GM19099 (cell line): ENCODE data around the gene CORT.

ENCODE experiments used
- POLR2A ChIP-seq: IDR thresholded peaks from 3 replicates; pipeline ENCODE4 v1.6.1; 2011; ENCODE audit warnings: low read depth; ENCODE audit not compliant: insufficient read length; ENCODE audit errors: extremely low read depth

The CORT gene

DNA sequence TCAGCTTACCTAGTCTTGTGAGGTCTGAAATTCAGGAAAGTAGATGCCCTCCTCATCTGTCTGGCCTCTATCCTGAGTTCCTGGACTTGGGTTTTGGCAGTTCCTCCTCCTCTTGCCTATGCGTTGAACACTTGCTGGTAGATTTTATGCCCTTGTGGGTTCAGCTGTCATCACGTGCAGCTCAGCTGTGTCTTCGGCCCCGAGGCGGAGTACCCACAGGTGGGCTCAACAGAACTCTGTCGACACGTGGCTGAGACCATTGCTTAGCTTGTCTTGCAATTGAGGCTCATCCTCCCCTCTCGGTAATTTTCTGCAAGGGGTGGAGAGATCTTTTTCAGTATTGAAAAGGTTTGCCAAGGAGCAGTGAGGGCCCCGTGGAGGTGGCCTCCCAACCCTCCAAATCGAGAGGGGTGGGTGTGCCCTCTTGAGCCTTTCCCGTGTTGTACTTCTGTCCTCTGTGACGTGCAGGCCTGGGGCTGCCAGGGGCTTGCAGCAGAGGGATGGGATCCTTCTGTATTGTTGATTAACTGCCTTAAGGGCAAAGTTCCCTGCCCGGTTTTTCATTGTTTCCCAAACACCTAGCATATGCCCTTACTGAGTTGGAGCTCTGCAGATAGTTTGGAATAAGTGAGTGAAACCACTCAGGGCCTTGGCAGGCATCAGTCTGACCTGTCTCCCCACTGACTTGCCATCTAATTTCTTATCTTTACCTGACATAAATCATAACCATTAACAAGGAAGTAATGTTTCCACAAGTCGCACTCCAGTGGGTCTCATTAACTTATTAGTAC, 16.7 kb upstream of the CORT start:
- no peak for TF ChIP-seq POLR2A

DNA sequence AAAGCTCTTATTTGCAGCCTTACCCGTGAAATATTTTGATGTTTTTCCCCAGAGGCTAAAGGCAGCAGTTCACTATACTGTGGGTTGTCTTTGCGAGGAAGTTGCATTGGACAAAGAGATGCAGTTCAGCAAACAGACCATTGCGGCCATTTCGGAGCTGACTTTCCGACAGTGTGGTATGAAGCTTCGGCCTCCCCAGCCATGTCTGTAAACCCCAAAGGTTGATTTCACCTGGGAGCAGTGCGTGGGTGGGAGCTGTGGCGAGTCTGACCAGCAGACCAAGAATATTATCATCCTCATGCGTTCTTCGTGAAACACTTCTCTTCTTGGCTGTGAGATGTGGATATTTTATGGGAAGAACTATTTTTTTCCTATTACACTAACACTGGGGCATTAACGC, 16.0 kb upstream of the CORT start:
- TF ChIP-seq POLR2A, result no peak

DNA sequence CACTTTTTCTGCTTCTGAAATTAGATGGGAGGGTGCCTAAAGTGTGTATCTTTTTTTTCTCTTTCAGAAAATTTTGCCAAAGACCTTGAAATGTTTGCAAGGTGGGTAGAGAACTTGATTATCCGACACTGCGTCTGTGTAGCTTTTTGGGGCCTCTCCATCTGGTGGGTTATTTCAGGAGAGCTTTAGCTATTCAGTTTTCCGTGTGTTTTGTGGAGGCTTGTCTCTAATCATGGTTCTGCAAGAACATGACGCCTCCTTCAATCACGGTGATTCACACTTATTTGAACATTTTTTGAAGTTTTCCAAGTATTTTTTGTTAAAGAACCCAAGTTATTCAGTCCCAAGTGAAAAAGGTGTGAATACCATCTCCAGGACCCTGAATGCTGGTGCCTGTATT, 15.2 kb upstream of the CORT start:
- TF ChIP-seq POLR2A, result no peak

DNA sequence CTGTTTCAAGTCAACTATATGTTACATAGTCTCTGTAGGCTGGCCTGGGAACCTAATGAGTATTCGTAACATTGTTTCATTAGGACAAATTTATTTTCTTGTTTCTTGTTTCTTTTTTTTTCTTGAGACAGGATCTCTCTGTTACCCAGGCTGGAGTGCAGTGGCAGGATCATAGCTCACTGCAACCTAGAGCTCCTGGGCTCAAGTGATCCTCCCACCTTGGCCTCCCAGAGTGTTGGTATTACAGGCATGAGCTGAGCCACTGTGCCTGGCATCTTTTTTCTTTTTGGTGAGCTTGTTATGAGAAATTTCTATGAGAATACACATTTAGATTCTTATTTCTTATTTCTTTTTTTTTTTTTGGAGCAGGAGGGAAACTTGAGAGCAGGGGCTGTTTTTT, 12.8 kb upstream of the CORT start:
- no peak for TF ChIP-seq POLR2A

GRCh38 chr1:10438677-10439163, 11.1 kb upstream of the CORT start:
- TF ChIP-seq POLR2A, result no peak

- no peak for TF ChIP-seq POLR2A
These were observed 9.5 kb upstream of the CORT start for GRCh38 chr1:10440305-10440704.

DNA sequence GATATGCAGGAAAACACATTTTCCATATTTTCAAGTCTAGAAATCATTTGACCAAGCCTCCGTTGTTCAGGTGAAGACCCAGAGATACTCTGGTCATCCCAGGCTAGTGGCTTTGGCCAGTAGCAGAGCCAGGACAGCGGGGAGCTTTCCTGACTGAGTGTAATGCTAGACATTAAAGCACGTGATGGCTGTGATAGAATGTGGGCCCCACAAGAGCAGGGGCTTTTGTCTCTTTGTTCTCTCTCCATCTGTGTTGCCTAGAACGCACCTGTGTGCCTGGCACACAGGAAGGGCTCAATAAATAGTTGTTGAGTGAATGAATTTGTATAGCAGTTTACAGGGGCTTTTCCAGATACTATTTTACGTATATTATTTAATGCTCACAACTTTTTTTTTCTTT, 9.0 kb upstream of the CORT start:
- TF ChIP-seq POLR2A, result no peak

DNA sequence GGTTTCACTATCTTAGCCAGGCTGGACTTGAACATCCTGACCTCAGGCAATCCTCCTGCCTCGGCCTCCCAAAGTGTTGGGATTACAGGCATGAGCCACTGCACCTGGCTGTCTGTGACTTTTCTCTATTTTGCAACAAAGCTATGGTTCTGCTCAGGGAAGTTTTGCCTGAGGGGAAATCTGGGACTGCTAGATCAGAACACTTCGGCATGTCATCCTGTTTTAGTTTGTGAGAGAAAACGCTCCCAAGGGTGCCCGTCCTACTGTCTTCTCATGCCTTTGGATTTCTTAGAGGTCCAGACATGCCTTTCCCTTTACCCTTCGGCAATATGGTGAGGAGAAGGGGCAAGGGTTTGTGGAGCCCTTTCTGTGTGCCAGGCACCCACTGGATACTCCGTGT, 5.6 kb upstream of the CORT start:
- TF ChIP-seq POLR2A, result no peak

DNA sequence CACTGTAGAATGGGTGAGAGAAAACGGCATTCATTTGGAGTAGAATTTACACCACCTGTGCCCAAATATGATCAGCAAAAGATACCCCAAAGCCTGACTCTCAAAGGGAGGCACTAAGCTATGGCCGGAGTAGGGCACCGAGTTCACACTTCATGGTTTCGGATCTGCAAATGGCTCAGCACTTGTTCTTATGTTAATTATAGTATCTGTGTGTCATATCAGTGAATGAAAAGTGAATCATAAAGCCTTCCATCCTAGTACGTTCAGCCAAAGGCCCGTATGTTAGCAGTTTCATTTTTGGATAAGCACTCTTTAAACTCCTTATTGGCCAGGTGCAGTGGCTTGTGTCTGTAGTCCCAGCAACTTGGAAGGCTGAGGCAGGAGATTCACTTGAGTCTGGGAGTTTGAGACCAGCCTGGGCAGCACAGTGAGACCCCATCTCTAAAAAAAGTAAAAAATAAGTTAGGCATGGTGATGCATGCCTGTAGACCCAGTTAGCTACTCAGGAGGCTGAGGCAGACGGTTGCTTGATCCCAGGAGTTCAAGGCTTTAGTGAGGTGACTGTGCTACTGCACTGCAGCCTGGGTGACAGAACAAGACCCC, 4.9 kb upstream of the CORT start:
- no peak for TF ChIP-seq POLR2A

- no peak for TF ChIP-seq POLR2A
These were observed 2.9 kb upstream of the CORT start for GRCh38 chr1:10446790-10447422.

GRCh38 chr1:10450156-10450814, 454 bp downstream of the CORT start:
- no peak for TF ChIP-seq POLR2A

- no peak for TF ChIP-seq POLR2A
These were observed 1.0 kb downstream of the CORT start for GRCh38 chr1:10450836-10451235.

GRCh38 chr1:10451287-10451686, 1.5 kb downstream of the CORT start:
- no peak for TF ChIP-seq POLR2A

DNA sequence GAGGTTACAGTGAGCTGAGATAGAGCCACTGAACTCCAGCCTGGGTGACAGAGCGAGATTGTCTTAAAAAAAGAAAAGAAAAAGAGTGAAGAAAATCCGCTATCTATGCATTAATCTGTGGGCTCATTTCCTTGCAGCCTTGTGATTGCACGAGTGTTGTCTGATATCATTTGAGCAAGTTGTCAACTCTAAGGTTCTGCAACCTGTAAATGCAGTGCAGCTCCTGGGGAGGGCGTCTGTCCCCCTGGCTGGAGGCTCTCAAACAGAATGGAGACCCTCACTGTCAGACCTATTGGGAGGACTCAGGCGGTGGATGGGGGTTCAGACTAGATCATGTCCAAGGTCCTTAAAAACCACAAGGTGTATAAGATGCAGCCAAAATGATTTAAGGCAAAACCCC, 6.2 kb downstream of the CORT start:
- TF ChIP-seq POLR2A, result no peak

GRCh38 chr1:10456661-10457060, 6.8 kb downstream of the CORT start:
- TF ChIP-seq POLR2A, result no peak

GRCh38 chr1:10457875-10458274, 8.0 kb downstream of the CORT start:
- no peak for TF ChIP-seq POLR2A

- no peak for TF ChIP-seq POLR2A
These were observed 9.4 kb downstream of the CORT start for GRCh38 chr1:10459184-10459583.
